ENCODE measurements around the gene ZNF784.

ZNF784 gene, protein sequence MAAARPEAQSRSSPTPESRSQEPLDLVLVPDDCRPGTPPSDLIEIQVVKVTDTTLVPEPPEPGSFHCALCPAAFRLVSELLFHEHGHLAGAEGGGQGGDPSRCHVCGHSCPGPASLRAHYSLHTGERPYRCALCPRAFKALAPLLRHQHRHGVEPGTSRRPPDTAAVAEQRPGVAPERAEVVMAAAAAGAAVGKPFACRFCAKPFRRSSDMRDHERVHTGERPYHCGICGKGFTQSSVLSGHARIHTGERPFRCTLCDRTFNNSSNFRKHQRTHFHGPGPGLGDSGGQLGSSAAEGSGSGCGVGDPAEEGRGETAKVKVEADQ

DNA sequence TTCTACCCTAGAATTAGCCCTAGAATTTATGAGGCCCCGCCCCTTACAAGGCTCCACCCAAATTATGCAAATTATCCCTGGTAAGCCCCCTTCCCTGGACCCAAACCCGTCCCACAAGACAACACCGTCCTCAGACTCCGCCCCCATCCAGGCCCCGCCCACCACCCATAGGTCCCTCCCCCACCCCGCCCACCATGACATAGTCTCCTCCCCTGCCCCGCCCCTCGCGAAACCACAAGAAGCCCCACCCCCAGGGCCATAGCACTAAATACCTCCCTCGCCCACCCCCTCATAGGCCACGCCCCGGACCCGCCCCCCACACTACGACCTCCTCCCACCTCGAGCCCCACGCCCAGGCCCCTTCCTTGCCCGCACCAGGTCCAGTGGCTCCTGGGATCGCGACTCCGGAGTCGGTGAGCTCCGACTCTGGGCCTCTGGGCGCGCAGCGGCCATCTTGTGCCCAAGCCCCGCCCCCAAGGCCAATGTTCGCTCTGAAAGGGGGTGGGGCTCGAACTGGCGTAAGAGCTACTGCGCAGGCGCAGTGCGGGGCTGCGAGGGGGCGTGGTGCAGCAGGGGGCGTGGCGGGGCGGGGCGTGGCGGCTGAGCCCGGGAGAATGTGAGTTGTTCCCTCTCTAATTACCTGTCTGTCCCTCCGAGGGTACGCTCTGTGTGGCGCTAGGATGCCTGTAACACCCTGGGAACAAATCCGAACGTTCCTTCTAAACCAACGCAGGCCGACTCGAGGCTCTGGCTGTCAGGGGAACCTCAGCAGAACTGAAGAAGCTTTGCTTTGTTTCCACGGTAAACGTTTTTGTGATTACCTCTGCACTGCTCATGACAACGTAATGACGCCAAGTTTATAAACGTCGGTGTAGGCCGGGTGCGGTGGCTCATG, at the start of gene ZNF784:
ZNF784 (minus strand) TSS at position 458 of the 895 bp plus-strand sequence; CDS start at position 453, 5 bp downstream.
- peaks cover 47% of the 10 kb centered on the region for H3K4me1 Mint-ChIP-seq (ENCODE audit: low read depth)
- peak within 1 kb of the TSS; percentile 98 for H3K27ac Mint-ChIP-seq
- intact Hi-C loops (cut with micrococcal nuclease) = loop anchor here (1.0 to 2.0 kb wide), 2 partner anchors 25 to 108 kb away; partner anchors contain the start of gene FIZ1
- H3K4me3 Mint-ChIP-seq = peak within 1 kb of the TSS; percentile 90
- H3K27me3 Mint-ChIP-seq = peaks cover 2% of the 10 kb centered on the region
- H3K9me3 Mint-ChIP-seq = no peaks in the 10 kb centered on the region
- H3K36me3 Mint-ChIP-seq (ENCODE audit: low read depth) = peaks cover 40% of the 10 kb centered on the region

DNA sequence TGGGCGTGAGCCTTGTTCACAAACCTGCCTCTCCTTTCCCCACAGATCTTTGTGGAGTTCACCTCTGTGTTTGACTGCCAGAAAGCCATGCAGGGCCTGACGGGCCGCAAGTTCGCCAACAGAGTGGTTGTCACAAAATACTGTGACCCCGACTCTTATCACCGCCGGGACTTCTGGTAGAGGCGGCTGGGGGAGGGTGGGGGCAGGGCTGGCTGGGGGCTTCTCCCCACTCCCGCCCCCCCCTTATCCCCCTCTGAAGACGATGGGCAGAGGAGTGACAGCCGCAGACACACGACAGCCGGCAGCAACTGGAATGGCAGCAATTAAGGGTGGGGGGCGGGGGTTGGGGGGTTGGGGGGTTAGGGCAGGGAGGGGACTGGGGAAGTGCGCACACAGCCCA, 49.5 kb upstream of the ZNF784 start:
- Mint-ChIP-seq H3K36me3 (ENCODE audit: low read depth) (peaks cover 92% of the 10 kb centered on the region), H3K4me1 (ENCODE audit: low read depth) (peaks cover 72% of the 10 kb centered on the region), H3K4me3 (no peak overlapping the region), H3K9me3 (no peaks in the 10 kb centered on the region), H3K27me3 (no peaks in the 10 kb centered on the region), H3K27ac (peak overlapping the region; percentile 94)
- intact Hi-C loops (cut with micrococcal nuclease) = loop anchor here (2.0 kb wide), 1 partner anchor 19 kb away; the partner anchor contains the start of gene U2AF2

DNA sequence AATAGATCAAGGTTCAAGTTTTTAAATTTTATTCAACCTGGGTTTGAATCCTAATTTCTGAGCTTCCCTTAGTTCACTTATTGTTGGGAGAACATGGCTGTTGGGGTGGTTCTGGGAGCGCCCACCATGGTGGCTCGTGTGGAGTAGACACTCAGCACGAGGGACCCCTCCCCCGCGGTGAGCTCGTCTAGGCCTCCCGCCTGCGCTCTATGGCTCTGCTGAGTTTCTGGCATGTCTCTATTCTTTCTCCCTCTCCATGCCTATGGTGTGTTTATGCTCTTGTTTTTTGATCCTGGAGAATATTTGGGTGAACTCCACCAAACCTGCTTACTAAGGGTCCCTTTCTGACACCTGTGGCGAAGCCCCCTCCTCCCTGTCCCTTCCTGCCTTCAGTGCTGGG, 49.1 kb upstream of the ZNF784 start:
- intact Hi-C loops (cut with micrococcal nuclease) = no loop called here
- Mint-ChIP-seq H3K9me3 (no peaks in the 10 kb centered on the region), H3K36me3 (ENCODE audit: low read depth) (peaks cover 92% of the 10 kb centered on the region)

DNA sequence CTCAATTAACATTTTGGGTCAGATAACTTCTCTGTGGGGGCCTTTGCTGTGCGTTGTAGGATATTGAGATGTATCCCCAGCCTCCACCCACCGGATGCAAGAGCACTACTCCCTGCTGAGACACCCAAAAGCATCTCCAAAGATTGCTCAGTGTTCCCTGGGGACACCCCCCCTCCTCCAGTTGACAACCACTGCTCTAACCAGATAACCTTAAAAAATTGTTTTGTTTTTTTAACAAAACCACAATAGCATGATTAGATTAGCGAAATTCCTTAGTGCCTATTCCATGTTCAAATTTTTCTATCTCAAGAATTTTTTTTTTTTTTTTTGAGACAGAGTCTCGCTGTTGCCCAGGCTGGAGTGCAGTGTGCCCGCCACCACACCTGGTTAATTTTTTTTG, 48.1 kb upstream of the ZNF784 start:
- no peaks in the 10 kb centered on the region for H3K9me3 Mint-ChIP-seq
- H3K4me1 Mint-ChIP-seq (ENCODE audit: low read depth) = peaks cover 57% of the 10 kb centered on the region
- intact Hi-C loops (cut with micrococcal nuclease) = no loop called here
- no peaks in the 10 kb centered on the region for H3K27me3 Mint-ChIP-seq
- H3K27ac Mint-ChIP-seq = no peak overlapping the region
- H3K4me3 Mint-ChIP-seq = no peak overlapping the region
- H3K36me3 Mint-ChIP-seq (ENCODE audit: low read depth) = peaks cover 94% of the 10 kb centered on the region

More for the DNA sequence above, 49.1 kb upstream of the ZNF784 start:
- Mint-ChIP-seq H3K4me3 (no peak overlapping the region), H3K4me1 (ENCODE audit: low read depth) (peaks cover 68% of the 10 kb centered on the region), H3K27me3 (no peaks in the 10 kb centered on the region), H3K27ac (no peak overlapping the region)

DNA sequence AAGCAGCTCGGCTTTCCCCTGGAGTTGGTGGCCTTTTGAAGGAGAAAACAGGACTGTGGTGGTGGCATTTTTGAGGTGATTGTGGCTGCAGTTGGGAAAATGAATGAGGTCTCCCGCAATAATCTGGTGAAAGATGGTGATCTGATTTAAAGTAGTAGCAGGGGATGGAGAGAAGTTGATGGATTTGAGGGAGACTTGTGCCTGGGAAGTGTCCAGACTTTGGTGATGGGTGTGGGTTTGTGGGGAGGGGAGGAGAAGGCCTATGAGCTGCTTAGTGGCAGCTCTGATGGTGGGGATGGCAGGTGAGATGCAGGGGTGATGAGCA, 46.6 kb upstream of the ZNF784 start:
- H3K36me3 Mint-ChIP-seq (ENCODE audit: low read depth) = peaks cover 97% of the 10 kb centered on the region
- intact Hi-C loops (cut with micrococcal nuclease) = no loop called here
- no peaks in the 10 kb centered on the region for H3K27me3 Mint-ChIP-seq
- H3K4me3 Mint-ChIP-seq = no peak overlapping the region
- peaks cover 45% of the 10 kb centered on the region for H3K4me1 Mint-ChIP-seq (ENCODE audit: low read depth)
- H3K27ac Mint-ChIP-seq = peak overlapping the region; percentile 1
- H3K9me3 Mint-ChIP-seq = no peaks in the 10 kb centered on the region

DNA sequence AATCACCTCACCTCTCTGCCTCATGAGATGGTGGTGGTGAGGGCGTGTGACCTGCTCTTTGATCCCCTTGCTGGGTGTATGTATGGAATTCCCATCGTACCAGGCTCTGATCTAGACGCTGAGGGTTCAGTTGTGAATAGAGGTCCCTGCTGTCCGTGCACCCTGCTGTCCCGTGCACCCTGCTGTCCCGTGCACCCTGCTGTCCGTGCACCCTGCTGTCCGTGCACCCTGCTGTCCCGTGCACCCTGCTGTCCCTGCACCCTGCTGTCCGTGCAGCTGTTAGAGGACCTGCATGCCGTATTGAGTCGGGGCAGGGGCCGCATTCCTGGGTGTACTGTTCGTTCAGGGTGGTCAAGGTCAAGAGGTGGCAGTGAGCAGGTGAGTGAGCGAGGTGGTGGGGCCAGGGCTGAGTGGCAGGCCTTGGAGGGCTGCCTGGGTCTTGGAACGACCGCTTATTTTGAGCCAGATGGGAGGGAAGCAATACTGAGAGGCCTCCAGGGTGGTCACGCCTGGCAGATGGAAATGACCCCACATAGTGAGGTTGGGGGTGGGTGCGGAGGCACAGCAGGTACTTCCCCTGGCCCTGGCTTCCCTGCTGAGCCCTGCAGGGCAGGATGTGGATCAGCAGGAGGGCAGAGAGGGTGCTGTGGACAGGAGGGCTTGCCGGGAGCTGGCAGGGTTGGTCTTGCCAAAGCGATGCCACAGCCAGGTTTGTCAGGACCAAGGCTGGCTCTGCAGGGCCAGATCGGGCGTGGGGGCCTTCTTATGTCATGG, 46.1 kb upstream of the ZNF784 start:
- Mint-ChIP-seq H3K36me3 (ENCODE audit: low read depth) (peaks cover 97% of the 10 kb centered on the region), H3K4me3 (no peak overlapping the region), H3K27me3 (no peaks in the 10 kb centered on the region), H3K4me1 (ENCODE audit: low read depth) (peaks cover 41% of the 10 kb centered on the region), H3K9me3 (no peaks in the 10 kb centered on the region), H3K27ac (peak overlapping the region; percentile 1)
- intact Hi-C loops (cut with micrococcal nuclease) = no loop called here

DNA sequence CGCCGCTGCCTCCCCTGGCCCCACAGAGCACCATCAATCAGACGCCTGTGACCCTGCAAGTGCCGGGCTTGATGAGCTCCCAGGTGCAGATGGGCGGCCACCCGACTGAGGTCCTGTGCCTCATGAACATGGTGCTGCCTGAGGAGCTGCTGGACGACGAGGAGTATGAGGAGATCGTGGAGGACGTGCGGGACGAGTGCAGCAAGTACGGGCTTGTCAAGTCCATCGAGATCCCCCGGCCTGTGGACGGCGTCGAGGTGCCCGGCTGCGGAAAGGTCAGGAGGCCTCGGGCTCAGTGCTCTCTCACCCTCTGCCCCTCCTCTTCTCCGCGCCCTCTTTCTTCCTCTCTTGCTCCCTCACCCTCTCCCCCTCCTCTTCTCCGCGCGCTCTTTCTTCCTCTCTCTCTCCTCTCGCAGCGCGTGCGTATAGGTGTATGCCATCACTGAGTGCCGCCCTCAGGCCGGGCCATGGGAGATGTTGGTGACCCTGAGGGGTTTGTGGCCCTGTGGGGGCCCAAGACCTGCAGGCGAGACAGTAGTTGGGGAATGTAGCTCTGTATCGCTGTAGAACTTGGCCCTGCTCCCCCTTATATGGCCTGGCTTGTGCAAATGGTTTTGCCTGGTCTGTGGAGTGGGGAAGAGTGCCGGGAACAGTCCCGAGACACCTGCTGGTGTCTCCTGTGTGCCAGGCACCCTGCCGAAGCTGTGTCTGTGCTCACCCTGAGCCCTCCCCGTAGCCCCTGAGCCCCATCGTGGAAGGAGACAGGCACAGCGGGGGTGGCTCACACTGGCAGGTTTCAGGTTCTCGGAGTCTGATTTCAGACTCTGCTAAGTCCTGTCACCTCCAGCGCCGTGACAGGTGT, 45.3 kb upstream of the ZNF784 start:
- no peak overlapping the region for H3K27ac Mint-ChIP-seq
- no peaks in the 10 kb centered on the region for H3K27me3 Mint-ChIP-seq
- H3K36me3 Mint-ChIP-seq (ENCODE audit: low read depth) = peaks cover 100% of the 10 kb centered on the region
- no peaks in the 10 kb centered on the region for H3K9me3 Mint-ChIP-seq
- intact Hi-C loops (cut with micrococcal nuclease) = no loop called here
- H3K4me3 Mint-ChIP-seq = no peak overlapping the region
- H3K4me1 Mint-ChIP-seq (ENCODE audit: low read depth) = peaks cover 38% of the 10 kb centered on the region

DNA sequence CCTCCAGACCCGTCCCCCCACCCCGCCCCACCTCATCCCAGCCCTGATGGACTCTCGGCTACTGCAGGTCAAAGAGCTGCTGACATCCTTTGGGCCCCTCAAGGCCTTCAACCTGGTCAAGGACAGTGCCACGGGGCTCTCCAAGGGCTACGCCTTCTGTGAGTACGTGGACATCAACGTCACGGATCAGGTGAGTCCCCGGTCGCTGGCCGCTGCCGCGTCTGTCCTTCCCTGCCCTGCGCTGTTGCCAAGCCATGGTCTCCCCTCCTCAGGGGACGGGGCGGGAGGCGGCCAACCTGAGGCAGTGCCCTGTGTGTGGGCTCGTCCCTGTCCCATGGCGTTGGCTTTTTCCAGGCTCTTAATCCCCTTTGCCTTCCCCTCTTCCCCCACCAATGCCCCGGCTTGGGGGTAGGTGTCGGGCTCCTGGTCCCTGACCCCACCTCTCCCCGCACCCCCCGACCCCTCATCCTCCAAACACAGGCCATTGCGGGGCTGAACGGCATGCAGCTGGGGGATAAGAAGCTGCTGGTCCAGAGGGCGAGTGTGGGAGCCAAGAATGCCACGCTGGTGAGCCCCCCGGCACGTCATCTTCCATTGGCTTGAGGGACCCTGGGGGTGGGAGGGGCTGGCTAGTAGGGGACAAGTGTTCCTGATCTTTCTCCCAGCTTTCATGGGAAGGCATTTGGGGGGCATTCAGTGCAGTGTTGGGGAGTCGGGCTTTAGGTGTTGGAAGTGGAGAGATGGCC, 44.4 kb upstream of the ZNF784 start:
- Mint-ChIP-seq H3K4me3 (no peak overlapping the region), H3K36me3 (ENCODE audit: low read depth) (peaks cover 100% of the 10 kb centered on the region), H3K27ac (no peak overlapping the region)

DNA sequence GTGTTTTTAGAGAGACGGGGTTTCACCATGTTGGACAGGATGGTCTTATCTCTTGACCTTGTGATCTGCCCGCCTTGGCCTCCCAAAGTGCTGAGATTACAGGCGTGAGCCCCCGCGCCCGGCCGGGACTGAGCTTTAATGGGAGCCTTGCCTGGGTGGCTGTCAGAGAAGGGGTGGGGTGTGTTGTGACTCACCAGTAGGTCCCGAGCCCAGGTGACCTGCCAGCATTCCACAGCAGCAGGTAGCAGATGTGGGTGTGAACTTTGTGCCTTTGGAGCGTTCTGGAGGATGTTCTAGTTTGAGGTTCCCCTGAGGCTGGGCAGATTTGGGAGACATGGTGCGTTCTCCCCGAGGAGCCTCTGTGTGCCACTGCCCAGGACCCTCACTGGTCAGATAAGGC, 43.6 kb upstream of the ZNF784 start:
- Mint-ChIP-seq H3K9me3 (no peaks in the 10 kb centered on the region), H3K27me3 (no peaks in the 10 kb centered on the region), H3K4me1 (ENCODE audit: low read depth) (peaks cover 26% of the 10 kb centered on the region), H3K27ac (no peak overlapping the region), H3K36me3 (ENCODE audit: low read depth) (peaks cover 100% of the 10 kb centered on the region), H3K4me3 (no peak overlapping the region)
- intact Hi-C loops (cut with micrococcal nuclease) = no loop called here

More for the DNA sequence above, 44.4 kb upstream of the ZNF784 start:
- H3K9me3 Mint-ChIP-seq = no peaks in the 10 kb centered on the region
- H3K27me3 Mint-ChIP-seq = no peaks in the 10 kb centered on the region
- H3K4me1 Mint-ChIP-seq (ENCODE audit: low read depth) = peaks cover 31% of the 10 kb centered on the region
- intact Hi-C loops (cut with micrococcal nuclease) = no loop called here

DNA sequence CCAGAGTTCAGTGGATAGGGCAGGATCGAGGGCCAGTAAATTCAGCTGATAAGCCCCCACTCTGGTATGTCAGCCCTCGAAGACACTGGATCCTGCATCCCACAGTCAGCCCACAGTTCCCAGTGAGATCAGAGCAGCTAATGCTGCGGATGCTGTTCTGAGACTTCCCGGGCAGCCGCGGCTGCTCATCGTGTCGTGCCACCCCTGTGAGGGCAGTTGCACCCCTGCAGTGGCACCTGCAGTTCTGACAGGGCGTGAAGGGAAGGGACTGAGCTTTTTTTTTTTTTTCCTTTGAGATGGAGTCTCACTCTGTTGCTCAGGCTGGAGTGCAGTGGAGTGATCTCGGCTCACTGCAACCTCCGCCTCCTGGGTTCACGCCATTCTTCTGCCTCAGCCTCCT, 43.1 kb upstream of the ZNF784 start:
- Mint-ChIP-seq H3K36me3 (ENCODE audit: low read depth) (peaks cover 100% of the 10 kb centered on the region), H3K27ac (no peak overlapping the region), H3K27me3 (no peaks in the 10 kb centered on the region), H3K4me3 (no peak overlapping the region), H3K9me3 (no peaks in the 10 kb centered on the region), H3K4me1 (ENCODE audit: low read depth) (peaks cover 26% of the 10 kb centered on the region)
- intact Hi-C loops (cut with micrococcal nuclease) = no loop called here

DNA sequence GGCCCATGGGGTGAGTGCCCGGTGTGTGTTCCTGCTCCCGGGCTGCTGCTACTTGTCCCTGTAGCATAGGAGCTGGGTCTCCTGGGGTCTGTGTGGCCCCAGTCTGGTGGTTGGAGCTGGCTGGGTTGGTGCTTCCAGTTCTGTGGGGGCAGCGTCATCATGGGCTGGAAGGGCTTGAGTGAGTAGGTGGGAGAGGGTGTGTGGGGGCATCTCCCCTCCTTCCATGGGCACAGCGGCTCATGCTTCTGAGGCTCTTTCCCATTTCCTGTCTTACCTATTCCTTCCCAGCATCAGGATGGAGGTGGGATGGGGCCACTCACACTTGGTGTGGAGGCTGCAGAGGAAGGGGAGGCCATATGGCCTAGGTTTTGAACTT, 42.6 kb upstream of the ZNF784 start:
- Mint-ChIP-seq H3K36me3 (ENCODE audit: low read depth) (peaks cover 100% of the 10 kb centered on the region), H3K27ac (no peak overlapping the region), H3K4me1 (ENCODE audit: low read depth) (peaks cover 28% of the 10 kb centered on the region), H3K4me3 (no peak overlapping the region), H3K27me3 (no peaks in the 10 kb centered on the region), H3K9me3 (no peaks in the 10 kb centered on the region)
- intact Hi-C loops (cut with micrococcal nuclease) = no loop called here

DNA sequence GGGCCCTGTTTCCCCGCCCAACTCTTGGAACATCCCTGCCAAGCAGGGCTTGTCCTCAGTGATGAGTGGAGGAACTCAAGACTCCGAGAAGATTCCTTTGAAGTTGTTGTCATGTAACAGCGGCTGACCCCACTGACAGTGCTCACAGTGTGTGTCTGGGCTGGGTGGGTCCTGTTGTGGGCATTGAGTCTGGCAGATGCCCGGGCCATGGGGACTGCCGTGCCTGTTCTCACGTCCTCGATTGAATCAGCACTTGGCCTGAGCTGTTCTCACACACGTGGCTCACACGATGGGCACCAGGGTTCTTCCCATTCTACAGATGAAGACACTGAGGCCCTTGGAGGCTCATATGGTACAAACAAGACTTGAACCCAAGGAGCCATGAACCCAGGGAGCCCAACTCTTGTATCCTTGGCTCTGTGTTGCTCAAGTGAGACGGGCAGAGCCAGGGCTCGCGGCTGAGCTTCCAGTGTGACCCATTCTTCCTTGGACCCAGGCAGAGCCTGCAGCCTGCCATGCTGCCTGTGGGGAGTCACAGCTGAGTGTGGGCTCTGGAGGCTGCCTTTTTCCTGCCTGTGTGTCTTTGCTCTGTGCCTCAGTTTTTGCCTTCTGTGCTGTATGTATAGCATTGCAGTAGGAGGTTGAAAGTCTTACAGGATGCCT, 42.1 kb upstream of the ZNF784 start:
- Mint-ChIP-seq H3K27ac (no peak overlapping the region), H3K4me1 (ENCODE audit: low read depth) (peaks cover 31% of the 10 kb centered on the region), H3K36me3 (ENCODE audit: low read depth) (peaks cover 100% of the 10 kb centered on the region), H3K4me3 (no peak overlapping the region), H3K9me3 (no peaks in the 10 kb centered on the region), H3K27me3 (no peaks in the 10 kb centered on the region)
- intact Hi-C loops (cut with micrococcal nuclease) = no loop called here

All from dendritic cell treated with granulocyte-macrophage colony-stimulating factor and Interleukin-4, amounts not matched to agents 40 ng/mL and 50 ng/mL, for 4 days (primary cell).